HG02642 (cell line): ENCODE data around the gene LMBRD2.
"Not testable (repeated sequence)": the region's sequence is repeated elsewhere in the genome, so short reads cannot be mapped to it uniquely, and the experiment has no call there.

ENCODE experiments used
- ATAC-seq: cut with Tn5 transposase; IDR thresholded peaks from one replicate; pipeline ENCODE4 v1.9.1; 2021; ENCODE audit warnings: mild to moderate bottlenecking; ENCODE audit not compliant: unreplicated experiment, poor library complexity

Gene LMBRD2

DNA sequence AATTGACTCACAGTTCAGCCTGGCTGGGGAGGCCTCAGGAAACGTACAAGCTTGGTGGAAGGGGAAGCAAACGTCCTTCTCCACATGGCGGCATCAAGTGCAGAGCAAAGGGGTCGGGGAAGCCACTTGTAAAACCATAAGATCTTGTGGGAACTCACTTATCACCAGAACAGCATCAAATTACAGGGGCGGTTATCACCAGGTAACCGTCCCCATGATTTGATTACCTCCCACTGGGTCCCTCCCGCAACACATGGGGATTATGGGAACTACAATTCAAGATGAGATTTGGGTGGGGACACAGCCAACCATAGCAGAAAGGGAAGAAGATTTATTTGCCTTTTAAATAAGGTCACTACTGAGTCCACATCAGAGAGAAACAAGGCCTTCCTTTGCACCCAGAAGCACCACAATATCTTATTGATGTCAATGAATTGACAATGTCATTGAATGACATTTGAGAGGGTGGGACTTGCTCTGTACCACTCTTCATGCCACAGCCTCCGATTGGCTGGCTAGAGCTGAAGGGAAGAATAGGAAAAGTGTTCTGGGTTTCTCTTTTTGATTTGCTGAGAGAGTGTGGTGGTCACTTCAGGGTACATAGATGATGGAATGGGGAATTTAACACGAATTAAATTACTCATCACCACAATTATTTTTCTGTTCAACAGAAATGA lies 11.3 kb upstream of the LMBRD2 start:
- ATAC-seq = no peak

DNA sequence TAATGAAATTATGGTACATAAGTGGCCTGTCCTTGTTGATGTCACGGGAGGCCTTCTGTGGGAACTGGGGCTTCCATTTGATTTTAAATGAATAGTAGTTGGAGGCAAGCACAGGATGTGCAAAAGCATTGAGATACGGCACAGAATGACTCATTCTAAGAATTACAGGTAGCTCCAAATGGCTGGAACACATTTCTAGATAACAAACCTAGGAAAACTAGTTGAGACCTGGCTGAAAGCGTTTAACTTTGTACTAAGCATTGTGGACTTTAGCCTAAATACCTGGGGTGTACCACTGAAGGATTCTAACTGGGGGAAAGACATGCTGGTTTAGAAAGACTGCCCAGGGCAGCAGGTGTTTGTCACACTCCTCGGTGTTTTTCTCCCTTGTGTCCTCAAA lies 9.7 kb upstream of the LMBRD2 start:
- ATAC-seq = no peak

DNA sequence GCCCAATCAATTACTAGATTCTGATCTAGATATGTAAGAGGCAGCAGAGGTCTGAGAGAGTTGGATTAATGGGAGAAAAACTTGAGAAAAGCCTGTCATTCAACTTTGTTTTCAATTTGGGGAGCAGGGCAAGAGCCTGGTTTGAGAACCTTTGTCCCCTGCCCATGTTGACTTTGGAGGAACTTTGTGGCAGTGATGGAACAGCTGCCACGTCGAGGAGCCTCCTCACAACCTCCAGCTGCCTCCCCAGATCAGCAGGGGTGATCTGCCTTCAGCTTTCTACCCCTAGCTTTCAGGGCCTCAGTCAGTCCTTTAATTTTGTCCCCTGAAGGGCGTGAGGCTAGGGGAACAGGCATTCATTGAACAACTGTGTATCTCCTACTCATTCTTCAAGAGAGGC lies 8.9 kb upstream of the LMBRD2 start:
- no peak for ATAC-seq

DNA sequence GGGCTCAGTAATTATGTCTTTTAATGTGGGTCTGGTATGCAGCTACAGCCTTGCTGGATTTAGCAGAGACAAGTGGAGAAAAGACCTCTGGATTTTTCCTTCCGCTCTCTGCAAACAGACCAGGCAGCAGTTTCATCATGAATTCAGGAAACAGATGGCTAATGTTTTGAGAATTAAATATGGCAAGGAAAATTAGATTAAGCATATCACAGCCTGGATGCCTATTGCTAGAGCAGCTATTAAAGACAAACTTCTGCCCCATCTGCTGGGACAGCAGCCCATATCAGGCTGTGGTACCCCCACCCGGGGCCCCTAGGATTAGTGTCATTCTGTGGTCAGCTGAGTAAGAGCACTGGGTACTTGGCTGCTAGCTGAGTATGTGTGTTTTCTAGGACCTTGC lies 6.5 kb upstream of the LMBRD2 start:
- no peak for ATAC-seq

DNA sequence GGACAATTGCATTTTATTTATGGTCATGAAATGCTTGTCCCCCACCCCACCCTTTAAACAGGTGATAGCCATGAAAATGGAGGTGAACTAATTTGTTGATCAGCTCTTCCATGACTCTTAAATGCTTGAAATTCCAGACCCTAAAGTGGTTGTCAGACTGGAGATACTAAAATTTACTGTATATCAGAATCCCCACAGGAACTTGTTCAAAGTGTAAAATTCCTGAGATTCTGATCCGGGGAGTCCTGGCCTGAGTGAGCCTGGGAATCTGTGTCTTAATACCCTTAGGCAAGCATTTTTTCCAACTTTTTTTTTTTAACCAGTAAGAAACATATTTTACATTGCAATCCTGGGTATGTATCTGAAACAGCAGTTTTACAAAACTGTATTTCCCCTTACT lies 4.9 kb upstream of the LMBRD2 start:
- ATAC-seq = no peak

DNA sequence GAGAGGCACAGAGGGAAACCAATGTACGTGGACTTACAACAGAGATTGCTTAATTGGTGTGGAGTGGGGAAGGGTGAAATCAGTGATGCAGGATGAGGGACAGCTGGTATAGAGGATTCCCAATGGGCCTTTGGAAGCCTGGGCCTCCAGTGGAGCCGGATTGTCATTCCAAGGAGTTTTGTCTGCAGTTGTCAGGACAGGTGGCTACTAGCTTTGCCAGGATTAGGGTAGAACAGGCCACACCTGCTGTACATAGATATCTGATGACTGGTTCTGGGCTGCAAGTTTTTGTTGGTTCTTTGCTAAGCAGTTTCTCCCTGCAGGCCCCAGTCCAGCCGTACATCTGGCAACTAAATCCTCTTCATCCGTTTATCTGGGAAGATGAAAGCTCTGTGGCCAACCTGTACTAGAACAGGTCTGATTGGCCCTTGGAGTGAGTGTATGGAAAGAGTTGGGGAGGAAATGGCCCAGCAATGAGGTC lies 4.5 kb upstream of the LMBRD2 start:
- no peak for ATAC-seq

DNA sequence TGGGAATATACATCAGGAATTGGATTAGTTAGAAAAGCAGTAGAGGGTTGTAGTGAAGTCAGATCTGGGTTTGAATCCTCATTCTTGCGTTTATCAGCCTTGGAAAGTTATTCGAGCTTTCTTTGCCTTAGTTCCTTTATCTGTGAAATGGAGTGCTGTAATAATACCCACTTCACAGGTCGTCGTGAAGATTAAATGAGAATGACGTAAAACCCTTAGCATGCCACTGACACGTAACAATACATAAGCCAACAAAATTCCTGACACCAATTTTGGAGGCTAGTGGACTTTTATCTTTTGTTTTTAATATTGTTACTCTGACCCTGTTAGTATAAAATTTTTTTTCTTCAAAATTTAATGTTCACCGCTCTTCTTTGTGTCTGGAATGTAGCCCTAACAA lies 3.6 kb upstream of the LMBRD2 start:
- ATAC-seq = no peak

DNA sequence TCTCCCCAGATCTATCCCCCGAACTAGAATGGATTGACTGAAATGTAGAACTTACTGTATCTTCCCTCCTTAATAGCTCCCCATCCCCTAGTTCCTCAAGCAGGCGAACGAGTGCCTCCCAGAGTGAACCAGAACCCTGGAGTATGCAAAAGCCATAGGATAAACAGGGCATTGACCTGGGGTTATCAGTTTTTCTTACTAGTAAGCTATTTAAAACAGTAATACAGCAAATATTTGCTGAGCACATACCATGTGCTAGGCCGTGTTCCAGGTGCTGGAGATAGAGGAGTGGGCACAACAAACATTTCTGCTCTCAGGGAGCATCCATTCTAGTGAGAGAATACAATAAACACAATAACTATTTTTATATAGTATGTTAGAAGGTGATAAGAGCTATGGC lies 2.0 kb upstream of the LMBRD2 start:
- ATAC-seq = no peak

DNA sequence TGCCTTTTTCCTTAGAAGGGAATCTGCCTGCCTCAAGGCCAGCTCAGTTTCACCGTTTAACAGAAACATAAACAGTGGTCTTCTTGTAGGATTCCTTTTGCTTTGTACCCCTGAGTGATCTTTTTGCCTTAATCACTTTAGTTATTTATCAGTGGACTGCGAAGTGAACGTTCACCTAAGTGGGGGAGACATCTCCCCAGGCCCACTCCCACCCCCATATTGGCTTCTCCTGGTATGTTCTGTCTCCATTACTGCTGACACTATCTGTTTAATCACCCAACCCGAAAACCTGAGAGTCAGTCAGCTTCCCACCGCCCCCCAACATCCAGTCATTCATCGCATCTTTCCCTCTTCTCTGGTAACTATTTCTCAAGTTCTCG lies 1.6 kb upstream of the LMBRD2 start:
- ATAC-seq = no peak

DNA sequence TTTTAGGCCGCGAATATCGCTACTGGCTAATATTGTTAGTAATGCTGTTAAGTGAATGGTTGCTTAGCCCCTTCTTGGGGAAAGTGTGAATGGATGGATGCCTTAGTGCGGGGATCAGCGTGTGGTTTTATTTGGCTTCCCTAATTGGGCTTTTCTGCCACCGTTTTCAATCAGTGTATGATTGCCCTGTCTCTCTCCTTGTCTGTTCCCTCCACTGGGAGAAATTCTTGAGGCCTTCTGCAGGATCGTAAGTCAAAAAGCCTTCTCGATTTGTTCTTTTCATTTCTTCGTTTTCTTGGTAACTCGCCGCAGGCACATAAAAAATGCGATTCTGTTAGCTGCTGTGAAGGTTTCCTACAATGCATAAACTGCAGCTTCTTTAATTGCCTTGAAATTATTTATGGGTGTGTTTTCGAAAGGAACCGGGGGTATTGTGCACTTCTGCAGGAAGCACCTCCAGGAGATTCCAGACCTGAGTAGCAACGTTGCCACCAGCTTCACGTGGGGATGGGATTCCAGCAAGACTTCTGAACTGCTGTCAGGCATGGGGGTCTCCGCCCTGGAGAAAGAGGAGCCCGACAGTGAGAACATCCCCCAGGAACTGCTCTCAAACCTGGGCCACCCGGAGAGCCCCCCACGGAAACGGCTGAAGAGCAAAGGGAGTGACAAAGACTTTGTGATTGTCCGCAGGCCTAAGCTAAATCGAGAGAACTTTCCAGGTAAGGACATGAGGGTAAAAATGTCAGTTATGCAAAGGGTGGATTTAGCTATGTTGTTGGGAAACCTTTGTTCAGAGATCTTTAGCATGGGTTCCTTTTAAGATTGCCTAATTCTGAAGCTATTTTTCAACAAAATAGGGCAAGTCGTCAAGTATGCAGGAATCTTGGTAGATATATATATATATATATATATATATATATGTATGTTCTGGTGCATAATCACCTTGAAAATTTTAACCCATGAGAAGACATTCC lies 924 bp upstream of the LMBRD2 start:
- peak; percentile 1 for ATAC-seq

DNA sequence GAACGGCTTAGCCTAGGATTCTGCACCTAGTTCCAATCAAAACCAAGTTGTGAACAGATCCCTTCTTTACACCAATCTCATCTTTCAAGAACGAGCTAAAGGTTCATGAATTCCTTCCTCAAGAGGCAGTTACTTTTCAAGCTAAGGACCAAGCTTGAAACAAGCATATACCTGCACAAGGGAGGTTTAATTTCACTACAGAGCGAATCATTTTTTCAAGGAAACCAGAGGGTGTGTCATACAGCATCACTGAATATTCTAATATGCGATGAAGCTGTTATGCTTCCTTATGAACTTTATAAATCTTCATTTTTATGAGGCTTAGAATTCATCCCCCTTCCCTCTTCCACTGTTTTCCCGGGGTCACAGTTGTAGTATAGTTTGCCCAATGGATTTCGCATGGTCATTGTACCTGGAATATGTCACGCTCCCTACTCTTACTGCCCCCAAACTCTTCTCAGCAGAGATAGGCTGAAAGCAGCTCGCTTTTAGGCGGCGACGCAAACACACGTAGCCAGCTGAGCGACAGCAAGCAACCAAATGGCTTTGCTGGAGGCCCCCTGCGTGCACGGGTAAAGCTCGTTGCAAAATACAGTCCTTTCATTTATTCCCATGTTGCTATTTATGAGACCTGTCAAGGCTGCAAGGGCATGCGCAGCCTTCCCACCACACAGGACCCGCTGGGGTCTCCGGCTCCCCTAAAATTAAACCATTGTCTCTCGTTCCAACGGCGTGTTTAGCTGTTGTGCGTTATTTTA lies 832 bp downstream of the LMBRD2 start:
- ATAC-seq = peak; percentile 19

DNA sequence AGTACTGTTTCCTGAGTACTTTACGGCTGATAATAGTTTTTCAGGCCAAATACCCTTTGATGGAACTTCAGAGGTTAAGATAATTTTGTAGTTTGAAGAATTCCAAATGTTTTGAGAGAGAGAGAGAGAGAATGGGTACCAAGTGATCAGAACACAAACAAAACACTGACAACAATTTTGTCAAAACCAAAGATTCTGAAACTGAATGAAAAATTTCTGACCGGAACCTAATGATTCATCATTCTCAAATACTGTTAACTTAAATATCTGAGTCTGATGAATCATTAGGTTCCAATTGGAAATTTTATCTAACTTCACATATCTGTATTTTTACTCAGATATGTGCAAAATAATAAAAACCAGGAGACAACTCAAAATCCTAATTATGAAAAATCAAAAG lies 4.0 kb downstream of the LMBRD2 start:
- no peak for ATAC-seq

DNA sequence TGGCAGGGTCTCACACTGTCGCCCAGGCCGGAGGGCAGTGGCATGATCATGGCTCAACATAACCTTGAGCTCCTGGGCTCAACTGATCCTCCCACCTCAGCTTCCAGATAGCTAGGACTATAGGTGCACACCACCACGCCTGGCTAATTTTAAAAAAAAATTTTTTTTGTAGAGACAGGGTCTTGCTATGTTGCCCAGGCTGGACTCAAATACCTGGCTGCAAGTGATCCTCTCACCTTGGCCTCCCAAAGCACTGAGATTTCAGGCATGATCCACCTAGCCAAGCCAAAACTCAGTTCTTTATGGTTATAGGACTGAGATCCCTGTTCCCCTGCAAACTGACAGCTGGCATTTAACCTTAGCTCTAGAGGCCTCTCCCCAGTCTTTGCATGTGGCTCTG lies 5.3 kb downstream of the LMBRD2 start:
- ATAC-seq = no peak

DNA sequence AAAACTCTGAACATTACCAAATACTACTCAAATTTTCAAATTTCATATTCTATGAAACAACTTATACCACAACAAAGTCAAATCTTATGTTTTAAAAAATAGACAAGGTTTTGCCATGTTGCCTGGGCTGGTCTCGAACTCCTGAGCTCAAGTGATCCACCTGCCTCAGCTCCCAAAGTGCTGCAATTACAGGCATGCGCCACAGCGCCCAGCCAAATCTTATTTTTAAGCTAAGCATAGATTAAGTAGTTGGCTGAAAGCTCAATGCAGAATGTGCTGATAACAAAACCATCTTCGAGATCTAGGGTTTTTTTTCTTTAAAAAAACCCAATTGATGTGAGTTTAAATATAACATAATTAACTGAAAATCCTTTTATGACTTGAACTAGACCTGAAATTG lies 6.4 kb downstream of the LMBRD2 start:
- no peak for ATAC-seq

DNA sequence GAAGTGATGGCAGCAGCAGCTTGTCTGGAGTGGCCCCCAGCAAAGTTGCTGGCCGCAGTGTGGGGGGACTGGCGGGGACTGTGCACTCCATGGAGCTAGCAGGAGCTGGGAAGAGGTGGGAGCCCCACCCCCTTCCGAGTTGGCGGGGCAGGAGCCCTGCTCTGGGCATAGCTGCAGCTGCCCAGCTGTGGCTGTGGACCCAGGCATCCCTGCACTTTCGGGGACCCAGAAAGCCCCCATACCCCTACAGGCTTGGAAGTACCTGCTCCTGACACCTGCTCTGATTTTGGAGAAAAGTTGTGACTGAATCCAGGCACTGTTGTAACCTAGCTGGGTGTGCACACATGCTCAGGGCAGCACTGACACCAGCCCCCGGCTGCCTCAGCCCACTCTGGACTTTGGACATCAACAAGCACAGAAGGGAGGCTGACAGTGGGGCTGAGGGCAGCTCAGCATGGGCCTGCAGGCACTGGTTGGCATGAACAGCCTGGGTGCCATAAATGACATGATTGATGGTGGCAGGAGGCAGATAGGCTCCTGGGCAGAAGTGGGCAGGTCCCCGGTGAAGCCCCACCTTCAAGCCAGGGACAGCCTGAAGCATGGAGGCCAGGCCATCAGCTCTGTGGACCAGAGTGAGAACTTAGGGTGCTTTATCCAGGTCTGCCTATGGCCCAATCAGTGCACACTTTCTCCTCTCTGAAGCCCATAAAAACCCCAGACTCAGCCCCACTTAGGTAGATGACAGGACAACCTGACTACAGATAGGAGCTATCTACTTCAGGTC lies 12.6 kb downstream of the LMBRD2 start:
- no peak for ATAC-seq

DNA sequence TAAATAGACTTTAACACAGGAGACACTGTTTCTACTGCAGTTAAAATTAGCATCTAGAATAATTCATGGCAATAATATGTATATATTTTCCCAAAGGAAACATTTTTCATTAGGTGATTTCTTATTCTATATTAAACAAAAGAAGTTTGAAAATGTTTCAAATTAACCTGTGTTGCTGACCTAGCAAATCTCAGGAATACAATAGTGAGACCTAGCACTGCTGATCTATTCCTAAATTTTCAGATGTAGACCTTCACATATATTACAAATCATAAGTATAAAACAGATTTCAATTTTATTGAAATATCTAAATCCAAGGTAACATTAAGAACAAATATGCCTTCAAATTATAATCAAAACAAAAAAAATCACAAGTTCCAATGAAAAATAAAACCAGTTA lies 15.1 kb downstream of the LMBRD2 start:
- no peak for ATAC-seq

DNA sequence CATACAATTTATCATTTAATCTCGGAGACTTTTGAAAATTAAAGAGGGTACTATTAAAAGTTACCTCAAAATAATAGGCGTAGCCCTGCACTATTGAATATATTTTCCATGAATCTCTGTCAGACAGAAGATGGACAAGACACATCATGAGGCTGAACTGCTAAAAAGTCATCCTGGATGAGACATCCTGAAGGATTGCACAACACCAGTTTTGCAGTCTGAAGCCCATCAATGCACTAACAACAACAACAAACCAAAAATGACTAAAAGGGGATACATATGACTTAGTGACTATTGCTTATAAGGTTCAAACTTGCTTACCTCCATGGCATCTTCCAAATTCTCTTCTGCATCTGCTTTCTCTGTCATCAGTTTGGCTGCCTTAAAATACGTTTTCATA lies 15.7 kb downstream of the LMBRD2 start:
- no peak for ATAC-seq

DNA sequence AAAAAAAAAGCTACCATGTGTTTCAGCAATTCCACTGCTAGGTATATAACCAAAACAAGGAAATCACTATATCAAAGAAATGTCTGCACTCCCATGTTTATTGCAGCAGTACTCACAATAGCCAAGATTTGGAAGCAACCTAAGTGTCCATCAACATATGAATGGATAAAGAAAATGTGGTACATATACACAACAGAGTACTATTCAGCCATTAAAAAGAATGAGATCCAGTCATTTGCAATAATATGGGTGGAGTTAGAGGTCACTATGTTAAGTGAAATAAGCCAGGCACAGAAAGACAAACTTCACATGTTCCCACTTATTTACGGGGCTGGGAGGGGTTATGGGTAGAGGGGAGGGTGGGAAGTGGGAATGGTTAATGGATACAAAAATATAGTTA lies 18.7 kb downstream of the LMBRD2 start:
- ATAC-seq = not testable (repeated sequence)

DNA sequence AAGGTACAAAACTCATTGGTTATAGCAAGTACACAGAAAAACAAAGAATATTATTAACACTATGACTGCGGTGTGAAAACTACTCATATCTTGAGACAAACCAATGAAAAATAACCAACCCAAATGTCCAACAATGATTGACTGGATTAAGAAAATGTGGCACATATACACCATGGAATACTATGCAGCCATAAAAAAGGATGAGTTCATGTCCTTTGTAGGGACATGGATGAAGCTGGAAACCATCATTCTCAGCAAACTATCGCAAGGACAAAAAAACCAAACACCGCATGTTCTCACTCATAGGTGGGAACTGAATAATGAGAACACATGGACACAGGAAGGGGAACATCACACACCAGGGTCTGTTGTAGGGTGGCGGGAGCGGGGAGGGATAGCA lies 22.0 kb downstream of the LMBRD2 start:
- ATAC-seq = not testable (repeated sequence)

DNA sequence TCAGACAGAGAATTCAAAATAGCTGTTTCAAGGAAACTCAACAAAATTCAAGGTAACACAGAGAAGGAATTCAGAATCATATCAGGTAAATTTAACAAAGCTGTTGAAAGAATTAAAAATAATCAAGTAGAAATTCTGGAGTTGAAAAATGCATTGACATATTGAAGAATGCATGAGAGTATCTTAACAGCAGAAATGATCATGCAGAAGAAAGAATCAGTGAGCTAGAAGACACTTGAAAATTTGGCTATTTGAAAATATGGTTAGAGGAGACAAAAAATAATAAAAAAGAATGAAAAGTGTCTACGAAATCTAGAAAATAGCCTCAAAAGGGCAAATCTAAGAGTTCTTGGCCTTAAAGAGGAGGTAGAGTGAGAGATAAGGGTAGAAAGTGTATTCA lies 22.9 kb downstream of the LMBRD2 start:
- ATAC-seq = no peak
